Caco-2 (cell line): ENCODE data around the gene THOC6. TPM values are rescaled to one million over a fixed set of nuclear protein-coding genes. Genes with fewer than 3 reads are reported as not detected.

ENCODE experiments used
- BruUV-seq: library from RNA; stranded (reverse); fragments of 400-500 nt; replicated peaks from 2 replicates; lab custom pipeline; 2021; lab: Mats Ljungman, UMichigan
- CTCF ChIA-PET: fragments of 300-600 bp; sonication (Branson Sonifier 250); formaldehyde crosslinking; loops from one replicate; lab custom pipeline; 2022; ENCODE audit warnings: antibody characterized with exemption; lab: Charles Lee
- POLR2A ChIA-PET: fragments of 300-600 bp; sonication (Branson Sonifier 250); formaldehyde crosslinking; loops from one replicate; lab custom pipeline; 2022; ENCODE audit warnings: antibody characterized with exemption; lab: Charles Lee
- DNase-seq, 2 experiments: peaks; one replicate each; pipeline versions ENCODE4 v3.0.0 to v3.0.0-alpha.2; 2020 to 2022
- H3K27me3 ChIP-seq: replicated peaks from 2 replicates; pipeline ENCODE4 v1.6.0; 2011; ENCODE audit warnings: low read length; ENCODE audit not compliant: control insufficient read depth, insufficient read depth
- H3K36me3 ChIP-seq: 2 replicates; pipeline ENCODE4 v1.5.1; 2011; ENCODE audit warnings: low read length; ENCODE audit not compliant: control insufficient read depth, insufficient read depth
- H3K4me1 ChIP-seq: fragments of 250-450 bp; sonication (Bioruptor Pico); 2 replicates; pipeline ENCODE4 v1.5.1; 2020; ENCODE audit warnings: mild to moderate bottlenecking
- H3K4me3 ChIP-seq: 2 replicates; pipeline ENCODE4 v1.5.1; 2011; ENCODE audit warnings: low read depth, mild to moderate bottlenecking, control low read depth, low read length
- H3K9me3 ChIP-seq: fragments of 250-450 bp; sonication (Bioruptor Pico); 2 replicates; pipeline ENCODE4 v1.5.1; 2020; ENCODE audit warnings: mild to moderate bottlenecking, moderate library complexity
- H3K27ac Mint-ChIP-seq: one replicate; pipeline ENCODE4 v1.8.0; 2022; ENCODE audit warnings: mixed read lengths; ENCODE audit not compliant: unreplicated experiment
- H3K27me3 Mint-ChIP-seq: one replicate; pipeline ENCODE4 v1.8.0; 2022; ENCODE audit warnings: mixed read lengths; ENCODE audit not compliant: insufficient read depth, unreplicated experiment
- H3K36me3 Mint-ChIP-seq: one replicate; pipeline ENCODE4 v1.8.0; 2022; ENCODE audit warnings: mild to moderate bottlenecking, mixed read lengths; ENCODE audit not compliant: insufficient read depth, unreplicated experiment
- H3K4me1 Mint-ChIP-seq: one replicate; pipeline ENCODE4 v1.8.0; 2022; ENCODE audit warnings: low read depth, mixed read lengths; ENCODE audit not compliant: unreplicated experiment
- H3K4me3 Mint-ChIP-seq: one replicate; pipeline ENCODE4 v1.8.0; 2022; ENCODE audit warnings: mild to moderate bottlenecking, moderate library complexity, mixed read lengths; ENCODE audit not compliant: unreplicated experiment
- H3K9me3 Mint-ChIP-seq: one replicate; pipeline ENCODE4 v1.8.0; 2022; ENCODE audit warnings: mixed read lengths; ENCODE audit not compliant: unreplicated experiment
- CTCF ChIP-seq, 2 experiments: fragments of 200-600 bp in 1 of 2; IDR thresholded peaks; 1 replicate in 1 of 2; 2 replicates in 1 of 2; pipeline versions ENCODE4 v1.5.1 to v1.8.0; 2011 to 2022; ENCODE audit warnings: antibody characterized with exemption in 1 of 2, control low read depth in 1 of 2, inconsistent platforms in 1 of 2, low read depth in 1 of 2, low read length in 1 of 2, mild to moderate bottlenecking in 1 of 2, moderate library complexity in 1 of 2; ENCODE audit not compliant: insufficient read depth in 1 of 2, severe bottlenecking in 1 of 2, unreplicated experiment in 1 of 2
- intact Hi-C: fragments of 100-400 bp; cut with micrococcal nuclease; formaldehyde crosslinking; loops from one replicate; pipeline ENCODE4 v1.10.0; 2022; ENCODE audit not compliant: unreplicated experiment
- total RNA-seq: library from RNA; stranded (reverse); gene quantifications from 2 replicates; pipeline ENCODE4 v1.2.3, GENCODE V29; 2022

Gene THOC6
- total RNA-seq, 1 experiment from 2014 or later: 48.0 TPM

- Mint-ChIP-seq H3K4me1 (peaks cover 21% of the 10 kb centered on the region), H3K4me3 (no peak overlapping the region), H3K9me3 (no peaks in the 10 kb centered on the region), H3K27me3 (no peaks in the 10 kb centered on the region), H3K27ac (peak overlapping the region; percentile 50), H3K36me3 (peaks cover 64% of the 10 kb centered on the region)
- TF ChIP-seq CTCF (IDR thresholded peaks at IDR 0.05; ENCODE audit: insufficient read depth in 1 of 2, low read depth in 1 of 2, low read length in 1 of 2, severe bottlenecking in 1 of 2, unreplicated experiment in 1 of 2): no peak
- peaks cover 6% of the 10 kb centered on the region for H3K36me3 ChIP-seq
- DNase-seq: no peak
- CTCF ChIA-PET: interaction anchor here (0.7 to 2.6 kb wide), 16 partner anchors 7 to 153 kb away, joined by 3 to 89 read pairs (median 4); partner anchors contain the start of genes PAQR4 and TNFRSF12A
- TSS peak; percentile 22 for BruUV-seq
- H3K4me3 ChIP-seq: no peak overlapping the region
- POLR2A ChIA-PET: interaction anchor here (0.6 to 2.0 kb wide), 6 partner anchors 11 to 345 kb away, joined by 4 to 15 read pairs (median 4); partner anchors contain the start of gene PKMYT1
- peaks cover 21% of the 10 kb centered on the region for H3K4me1 ChIP-seq
- no peaks in the 10 kb centered on the region for H3K9me3 ChIP-seq
- intact Hi-C loops: no loop called here
- no peaks in the 10 kb centered on the region for H3K27me3 ChIP-seq
Observed at GRCh38 chr16:3027489-3027795, 3.6 kb downstream of the THOC6 start.

- H3K4me1 Mint-ChIP-seq: peaks cover 14% of the 10 kb centered on the region
- H3K27me3 Mint-ChIP-seq: no peaks in the 10 kb centered on the region
- BruUV-seq: no TSS peak
- Histone ChIP-seq H3K36me3 (peaks cover 6% of the 10 kb centered on the region), H3K9me3 (no peaks in the 10 kb centered on the region), H3K27me3 (no peaks in the 10 kb centered on the region), H3K4me3 (no peak overlapping the region), H3K4me1 (peaks cover 14% of the 10 kb centered on the region)
- peak overlapping the region; percentile 50 for H3K27ac Mint-ChIP-seq
- intact Hi-C loops: loop anchor here (1.0 kb wide), 1 partner anchor 25 kb away; no protein-coding TSS in a partner anchor
- ChIA-PET POLR2A (interaction anchor here (0.5 to 2.0 kb wide), 5 partner anchors 18 to 80 kb away, joined by 4 to 15 read pairs (median 5); partner anchors contain the start of gene PKMYT1), CTCF (interaction anchor here (0.5 to 2.6 kb wide), 22 partner anchors 8 to 160 kb away, joined by 3 to 89 read pairs (median 4); partner anchors contain the start of genes PAQR4 and TNFRSF12A)
- H3K9me3 Mint-ChIP-seq: no peaks in the 10 kb centered on the region
- peak overlapping the region; percentile 27 for H3K4me3 Mint-ChIP-seq
- peak; percentile 87 to 89 for DNase-seq
- peak; percentile 73 to 89 for TF ChIP-seq CTCF (IDR thresholded peaks at IDR 0.05; ENCODE audit: insufficient read depth in 1 of 2, low read depth in 1 of 2, low read length in 1 of 2, severe bottlenecking in 1 of 2, unreplicated experiment in 1 of 2)
- peaks cover 57% of the 10 kb centered on the region for H3K36me3 Mint-ChIP-seq
Observed at GRCh38 chr16:3027983-3028715, 4.3 kb downstream of the THOC6 start.

GRCh38 chr16:3028716-3029319 lies 5.0 kb downstream of the THOC6 start:
- Mint-ChIP-seq H3K4me1 (peaks cover 13% of the 10 kb centered on the region), H3K27me3 (no peaks in the 10 kb centered on the region), H3K36me3 (peaks cover 55% of the 10 kb centered on the region), H3K4me3 (no peak overlapping the region), H3K27ac (no peak overlapping the region), H3K9me3 (no peaks in the 10 kb centered on the region)
- H3K4me1 ChIP-seq: peaks cover 7% of the 10 kb centered on the region
- H3K36me3 ChIP-seq: peaks cover 6% of the 10 kb centered on the region
- no peaks in the 10 kb centered on the region for H3K9me3 ChIP-seq
- H3K27me3 ChIP-seq: no peaks in the 10 kb centered on the region
- intact Hi-C loops: loop anchor here (1.0 kb wide), 1 partner anchor 26 kb away; no protein-coding TSS in a partner anchor
- DNase-seq: no peak
- ChIA-PET POLR2A (interaction anchor here (1.3 to 2.0 kb wide), 4 partner anchors 19 to 48 kb away, joined by 4 to 15 read pairs (median 6); partner anchors contain the start of gene PKMYT1), CTCF (interaction anchor here (0.5 to 2.6 kb wide), 20 partner anchors 9 to 161 kb away, joined by 3 to 89 read pairs (median 4); partner anchors contain the start of genes PAQR4 and TNFRSF12A)
- no peak overlapping the region for H3K4me3 ChIP-seq
- no peak for TF ChIP-seq CTCF (IDR thresholded peaks at IDR 0.05; ENCODE audit: insufficient read depth in 1 of 2, low read depth in 1 of 2, low read length in 1 of 2, severe bottlenecking in 1 of 2, unreplicated experiment in 1 of 2)
- BruUV-seq: no TSS peak
